ENCODE results near the gene TMCO1.
"Not testable (repeated sequence)": the region's sequence is repeated elsewhere in the genome, so short reads cannot be mapped to it uniquely, and the experiment has no call there.

The TMCO1 gene

DNA sequence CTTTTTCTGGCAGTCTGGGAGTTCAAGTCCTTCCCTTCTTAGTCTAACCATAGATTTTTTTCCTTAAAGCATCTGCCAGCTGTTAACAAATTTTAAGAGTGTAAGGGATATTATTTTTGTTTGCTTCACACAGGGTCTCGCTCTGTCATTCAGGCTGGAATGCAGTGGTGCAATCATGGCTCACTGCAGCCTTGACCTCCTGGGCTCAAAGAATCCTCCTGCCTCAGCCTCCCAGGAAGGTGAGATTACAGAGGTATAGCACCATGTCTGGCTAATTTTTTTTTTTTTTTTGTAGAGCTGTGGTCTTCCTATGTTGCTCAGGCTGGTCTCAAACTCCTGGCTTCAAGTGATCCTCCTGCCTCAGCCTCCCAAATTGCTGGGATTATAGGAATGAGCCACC is 23.8 kb downstream of the TMCO1 start:
- DNase-seq = not testable (repeated sequence)

- DNase-seq = no peak
Measured at GRCh38 chr1:165742194-165742593, 26.5 kb downstream of the TMCO1 start.

DNA sequence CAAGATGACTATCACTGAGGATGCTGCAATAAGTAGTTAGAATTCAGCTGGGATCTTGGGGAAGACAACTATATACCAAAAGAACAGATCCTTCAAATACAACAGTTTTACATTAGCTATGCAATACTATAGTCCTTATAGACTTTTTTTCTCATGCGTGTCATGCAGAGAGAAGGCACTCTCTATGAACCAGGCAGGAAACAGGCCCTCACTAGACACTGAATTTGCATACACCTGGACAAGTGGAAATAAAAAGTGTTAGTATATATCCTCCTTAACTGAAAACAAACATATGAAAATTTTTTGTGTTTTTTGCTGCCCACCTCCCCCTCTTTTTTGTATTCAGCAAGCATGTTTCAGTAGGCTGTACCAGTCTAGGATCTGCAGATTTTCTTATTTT is 29.9 kb downstream of the TMCO1 start:
- DNase-seq = no peak

DNA sequence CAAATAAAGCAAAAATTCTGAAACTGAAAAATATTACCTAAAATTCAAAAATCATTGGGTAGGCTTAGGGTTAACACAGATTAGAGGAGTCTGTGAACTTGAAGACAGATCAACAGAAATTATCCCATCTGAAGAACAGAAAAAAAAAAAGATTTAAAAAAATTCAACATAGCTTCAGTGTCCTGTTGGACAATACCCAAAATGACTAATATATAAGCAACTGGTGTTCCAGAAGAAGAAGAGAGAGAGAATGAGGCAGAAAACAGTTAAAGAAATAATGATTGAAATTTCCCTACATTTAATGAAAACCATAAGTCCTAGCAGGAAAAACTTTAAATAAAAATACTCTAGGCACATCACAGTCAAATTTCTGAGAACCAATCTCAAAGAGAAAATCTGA is 31.5 kb downstream of the TMCO1 start:
- DNase-seq = no peak

DNA sequence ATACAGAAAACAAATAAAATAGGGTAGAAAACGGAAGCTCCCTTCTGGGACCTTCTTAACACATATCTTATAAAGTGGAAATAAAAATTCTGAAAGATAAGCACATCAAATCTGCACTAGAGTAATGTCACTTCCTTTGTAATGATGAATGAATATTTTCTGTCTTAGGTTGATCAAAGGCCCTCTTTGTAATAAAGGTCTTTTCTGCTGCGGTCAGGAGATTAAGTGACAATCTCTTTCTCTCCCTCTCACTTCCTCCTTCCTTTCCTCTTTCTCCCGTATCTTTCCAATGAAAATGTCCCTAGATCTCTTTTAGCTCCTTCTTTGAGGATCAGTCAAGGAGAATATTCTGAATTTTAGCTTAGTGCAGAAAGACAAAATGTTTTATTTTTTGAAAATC is 33.8 kb downstream of the TMCO1 start:
- DNase-seq = no peak

GRCh38 chr1:165726841-165727240 is 41.8 kb downstream of the TMCO1 start:
- DNase-seq = no peak

- no peak for DNase-seq
Measured at GRCh38 chr1:165726169-165726568, 42.5 kb downstream of the TMCO1 start.

DNA sequence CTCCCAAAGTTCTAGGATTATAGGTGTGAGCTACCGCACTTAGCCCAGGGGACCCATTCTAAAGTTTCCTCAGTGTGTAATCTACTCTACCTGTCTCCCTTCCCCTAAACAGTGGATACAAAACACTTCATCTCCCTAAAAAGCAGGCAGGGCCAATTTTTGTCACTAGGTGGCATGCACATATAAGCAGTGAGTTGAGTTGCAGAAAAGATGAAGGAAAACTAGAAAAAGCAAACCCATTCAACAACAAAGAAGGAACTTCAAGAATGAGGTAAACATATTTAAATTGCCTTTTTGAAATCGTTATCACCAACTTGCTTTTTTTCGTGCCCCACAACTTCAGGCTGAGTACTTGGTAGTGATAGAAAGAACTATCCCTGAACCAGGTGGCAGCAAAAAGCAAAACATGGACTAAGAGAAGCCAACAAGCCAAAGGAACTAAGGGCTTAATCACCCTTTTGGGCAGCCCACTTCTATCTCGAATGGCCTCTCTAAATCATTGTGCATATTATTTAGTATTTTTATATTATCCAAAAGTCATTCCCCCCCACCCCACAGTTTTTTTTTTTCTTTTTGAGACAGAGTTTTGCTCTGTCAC is 50.7 kb downstream of the TMCO1 start:
- peak; percentile 5 for DNase-seq

DNA sequence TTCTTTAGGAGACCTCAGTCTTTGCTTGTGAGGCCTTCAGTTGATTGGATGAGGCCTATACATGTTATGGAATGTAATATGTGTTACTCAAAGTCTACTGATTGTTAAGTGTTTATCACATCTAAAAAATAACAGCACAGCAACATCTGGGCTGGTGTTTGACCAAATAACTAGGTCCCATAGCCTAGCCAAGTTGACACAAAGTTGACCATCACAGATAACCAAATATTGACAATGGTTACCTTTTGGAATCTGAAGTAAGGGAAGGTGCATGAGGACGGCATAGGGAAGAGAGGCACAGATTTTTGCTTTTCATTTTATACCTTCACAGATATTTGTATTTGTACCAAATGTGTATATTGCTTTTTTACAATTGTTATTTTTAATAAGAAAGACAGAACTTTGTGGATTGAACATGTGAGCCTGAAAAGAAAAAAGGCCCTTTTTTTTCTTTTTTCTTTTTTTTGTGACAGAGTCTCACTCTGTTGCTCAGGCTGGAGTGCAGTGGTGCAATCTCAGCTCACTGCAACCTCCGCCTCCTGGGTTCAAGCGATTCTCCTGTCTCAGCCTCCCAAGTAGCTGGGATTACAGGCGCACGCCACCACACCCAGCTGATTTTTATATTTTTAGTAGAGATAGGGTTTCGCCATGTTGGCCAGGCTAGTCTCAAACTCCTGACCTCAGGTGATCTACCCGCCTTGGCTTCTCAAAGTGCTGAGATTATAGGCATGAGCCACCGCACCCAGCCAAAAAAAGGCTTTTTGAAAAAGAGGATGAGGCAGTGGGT is 52.2 kb downstream of the TMCO1 start:
- DNase-seq = not testable (repeated sequence)

- DNase-seq = no peak
Measured at GRCh38 chr1:165712764-165713163, 55.9 kb downstream of the TMCO1 start.

GRCh38 chr1:165707984-165708706 is 60.5 kb downstream of the TMCO1 start:
- DNase-seq = no peak

DNA sequence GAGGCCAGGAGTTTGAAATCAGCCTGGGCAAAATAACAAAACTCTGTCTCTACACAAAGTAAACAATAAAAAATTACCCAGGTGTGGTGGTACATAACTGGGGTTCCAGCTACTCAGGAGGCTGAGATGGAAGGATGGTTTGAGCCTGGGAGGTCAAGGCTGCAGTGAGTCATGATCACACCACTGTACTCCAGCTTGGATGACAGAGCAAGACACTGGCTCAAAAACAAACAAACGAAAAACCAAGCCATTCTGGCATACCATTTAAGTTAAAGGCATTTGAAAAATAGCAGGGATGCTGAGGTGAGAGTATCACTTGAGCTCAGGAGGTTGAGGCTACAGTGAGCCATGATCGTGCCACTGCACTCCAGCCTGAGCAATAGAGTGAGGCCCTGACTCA is 65.0 kb downstream of the TMCO1 start:
- DNase-seq = no peak

- DNase-seq = not testable (repeated sequence)
Measured at GRCh38 chr1:165701922-165702321, 66.7 kb downstream of the TMCO1 start.

DNA sequence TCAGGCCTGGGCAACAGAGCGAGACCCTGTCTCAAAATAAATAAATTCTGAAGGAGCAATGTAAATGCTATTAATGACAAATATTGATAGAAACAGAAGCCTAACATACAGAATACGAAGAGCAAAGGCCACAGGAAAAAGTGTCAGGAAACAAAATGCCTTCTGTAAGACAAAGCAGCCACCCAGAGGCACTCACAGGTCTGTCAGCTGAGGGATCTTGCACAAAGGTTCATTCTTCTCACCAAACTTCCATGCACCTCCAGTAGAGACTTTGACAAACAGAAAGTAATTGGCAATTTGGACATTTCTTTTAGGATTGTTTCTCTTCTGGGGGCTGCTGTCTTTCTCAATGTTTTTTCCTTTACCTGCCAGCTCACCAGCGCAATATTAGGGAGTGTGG is 69.1 kb downstream of the TMCO1 start:
- DNase-seq = no peak

GRCh38 chr1:165698761-165699052 is 70.0 kb downstream of the TMCO1 start:
- DNase-seq = no peak

GRCh38 chr1:165697881-165698760 is 70.5 kb downstream of the TMCO1 start, which contains the start of gene ALDH9A1:
ALDH9A1 (minus strand) TSS chr1:165698562; CDS start chr1:165698558, 4 bp downstream.
- DNase-seq = peak; percentile 78

DNA sequence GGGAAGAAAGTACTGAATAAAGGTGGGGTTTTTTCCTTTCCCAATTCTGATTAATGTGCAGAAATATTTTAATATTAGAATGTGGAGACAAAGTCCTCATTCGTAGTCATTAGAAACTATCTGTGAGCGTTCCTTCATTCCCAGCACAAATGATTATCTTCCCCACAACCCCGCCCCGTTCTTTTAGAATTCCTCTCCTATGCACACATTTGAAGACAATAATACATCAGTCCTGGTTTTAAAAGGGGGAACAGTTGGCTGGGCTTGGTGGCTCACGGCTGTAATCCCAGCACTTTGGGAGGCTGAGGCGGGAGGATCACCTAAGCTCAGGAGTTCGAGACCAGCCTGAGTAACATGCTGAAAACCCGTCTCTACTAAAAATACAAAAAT is 71.2 kb downstream of the TMCO1 start:
- DNase-seq = no peak

DNA sequence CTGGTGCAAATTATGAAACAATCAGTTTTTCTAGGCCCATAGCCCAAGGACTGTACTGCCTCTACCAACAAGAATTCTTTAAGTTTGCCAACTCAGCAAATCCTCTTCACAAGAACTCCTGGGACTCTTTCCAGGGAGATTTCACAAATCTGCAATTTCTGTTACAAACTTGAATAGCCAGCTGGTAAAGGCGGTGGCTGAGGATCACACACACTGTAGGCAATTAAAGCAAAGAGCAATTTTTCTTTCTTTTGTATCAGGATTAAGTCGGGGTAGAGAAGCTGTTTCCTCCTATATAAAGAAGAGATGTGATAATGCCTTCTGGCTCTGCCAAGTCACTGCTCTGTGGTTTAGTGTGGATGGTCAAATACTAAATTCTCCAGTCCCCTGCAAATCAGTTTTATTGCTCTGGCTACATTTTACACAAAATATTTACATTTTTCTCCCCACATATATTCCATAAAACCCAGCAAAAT is 72.0 kb downstream of the TMCO1 start:
- no peak for DNase-seq

DNA sequence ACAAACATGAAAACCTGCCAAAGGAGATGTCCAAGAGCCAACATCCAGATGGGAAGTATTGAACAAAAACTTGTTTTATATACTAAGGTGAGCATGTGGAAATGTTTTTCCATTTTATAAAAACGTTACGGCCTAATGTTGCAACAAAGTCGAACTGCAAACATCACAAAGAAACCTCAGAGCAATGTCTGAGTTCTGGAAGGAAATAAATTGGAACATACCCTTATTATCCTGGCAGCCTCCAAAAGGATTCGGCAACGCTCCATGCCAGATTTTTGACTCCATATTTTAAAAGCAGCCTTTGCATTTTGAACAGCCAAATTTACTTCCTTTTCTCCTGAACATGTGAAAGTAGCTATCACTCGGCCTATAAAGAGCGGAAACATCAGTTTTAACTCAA is 73.6 kb downstream of the TMCO1 start:
- no peak for DNase-seq

DNA sequence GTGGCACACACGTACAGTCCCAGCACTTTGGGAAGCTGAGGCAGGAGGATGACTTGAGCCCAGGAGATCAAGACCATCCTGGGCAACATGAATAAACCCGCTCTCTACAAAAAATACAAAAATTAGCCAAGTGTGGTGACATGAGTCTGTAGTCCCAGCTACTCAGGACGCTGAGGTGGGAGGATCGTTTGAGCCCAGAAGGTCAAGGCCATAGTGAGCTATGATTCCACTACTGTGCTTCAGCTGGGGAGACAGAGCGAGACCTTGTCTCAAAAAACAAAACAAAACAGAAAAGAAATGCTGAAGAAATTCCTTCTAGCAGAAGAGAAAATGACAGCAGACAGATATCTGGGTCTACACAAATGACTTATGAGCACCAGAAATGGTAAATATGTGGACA is 80.6 kb downstream of the TMCO1 start:
- no peak for DNase-seq

- no peak for DNase-seq
Measured at GRCh38 chr1:165686971-165687433, 81.7 kb downstream of the TMCO1 start.

- DNase-seq = no peak
Measured at GRCh38 chr1:165686121-165686970, 82.3 kb downstream of the TMCO1 start.
